GM12874 (cell line): Measurements from ENCODE around the gene NBEAL2.

Source experiments
- CTCF ChIP-seq: IDR thresholded peaks from 2 replicates; pipeline ENCODE4 v1.5.1; 2011; ENCODE audit warnings: low read depth, mild to moderate bottlenecking, control low read depth, low read length, moderate library complexity; ENCODE audit not compliant: insufficient read depth

Gene NBEAL2

DNA sequence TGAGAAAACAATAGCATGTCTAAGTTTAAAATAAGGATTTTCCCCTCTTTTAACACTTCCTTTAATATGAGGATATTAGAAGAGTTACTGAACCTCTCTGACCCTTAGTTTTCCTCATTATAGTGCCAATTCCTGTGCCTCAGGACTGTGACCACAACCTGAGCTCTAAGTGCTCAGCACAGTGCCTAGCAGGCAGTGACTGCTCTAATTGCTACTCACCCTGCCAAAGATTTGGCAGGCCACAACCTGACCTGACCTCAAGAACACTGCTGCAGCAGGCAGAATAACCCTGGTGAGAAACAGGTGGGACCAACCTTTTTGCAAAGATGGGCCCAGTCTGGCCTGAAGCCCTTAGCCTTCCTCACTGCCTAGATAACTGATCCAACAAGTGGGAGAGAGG, 35.7 kb downstream of the NBEAL2 start:
- TF ChIP-seq CTCF, result no peak

DNA sequence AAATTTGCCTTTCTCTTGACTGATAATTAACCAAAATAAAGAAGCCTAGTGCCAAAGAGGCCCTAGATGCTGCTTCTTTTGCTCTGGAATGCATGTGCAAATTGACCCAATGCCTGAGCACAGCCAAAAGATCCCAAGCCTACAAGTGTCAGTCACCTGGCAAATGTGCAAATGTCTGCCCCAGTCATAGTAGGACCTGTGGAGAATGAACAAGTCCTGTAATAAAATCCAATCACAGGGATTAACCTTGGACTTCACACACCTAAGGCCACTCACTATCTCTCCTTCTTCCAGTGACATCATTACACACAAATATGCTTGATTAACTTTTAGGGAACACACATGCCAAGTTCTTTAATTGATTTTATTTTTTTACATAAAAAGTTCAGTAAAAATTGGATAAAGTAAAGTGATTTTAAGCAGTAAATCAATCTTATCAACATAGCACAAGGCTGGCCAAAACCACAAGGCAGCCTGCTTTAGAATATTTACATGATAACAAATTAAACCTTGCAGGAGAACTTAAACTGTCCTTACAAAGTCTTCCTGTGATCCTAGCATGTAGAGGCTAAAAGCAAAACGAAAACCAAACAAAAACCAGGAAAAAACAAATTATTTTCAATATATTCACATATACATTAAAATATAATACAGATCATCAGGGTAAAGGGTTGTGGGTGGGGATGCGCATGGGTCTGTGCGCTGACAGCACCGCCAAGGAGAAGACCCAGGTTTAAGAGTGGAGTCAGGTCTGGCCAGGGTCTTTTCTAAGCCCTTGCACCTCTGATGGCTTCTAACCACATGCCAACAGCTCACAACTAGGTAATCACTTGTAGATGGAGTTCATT, 36.8 kb downstream of the NBEAL2 start:
- no peak for TF ChIP-seq CTCF

DNA sequence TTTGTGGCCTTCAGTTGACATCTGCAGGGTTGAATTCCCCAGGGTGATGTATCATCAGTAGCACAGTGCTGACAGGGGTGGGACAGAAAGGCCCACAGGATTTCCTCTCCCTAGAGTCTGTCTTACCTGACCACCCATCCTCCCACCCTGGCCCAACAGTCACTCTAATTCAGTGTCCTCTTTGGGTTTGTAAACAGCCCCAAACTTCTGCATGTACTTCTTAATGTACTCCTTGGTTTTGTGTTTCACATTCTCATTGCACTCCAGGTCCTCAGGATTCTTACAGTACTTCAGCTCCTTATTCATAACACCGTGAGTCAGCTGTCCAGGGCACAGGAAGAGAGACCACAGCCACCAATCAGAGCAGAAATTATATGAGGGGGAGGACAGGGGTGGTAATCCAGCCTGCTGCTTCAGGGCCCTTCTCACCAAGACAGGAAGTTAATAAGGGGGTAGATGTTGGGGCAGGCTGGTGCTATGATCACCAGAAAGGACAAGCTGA, 37.5 kb downstream of the NBEAL2 start:
- no peak for TF ChIP-seq CTCF

DNA sequence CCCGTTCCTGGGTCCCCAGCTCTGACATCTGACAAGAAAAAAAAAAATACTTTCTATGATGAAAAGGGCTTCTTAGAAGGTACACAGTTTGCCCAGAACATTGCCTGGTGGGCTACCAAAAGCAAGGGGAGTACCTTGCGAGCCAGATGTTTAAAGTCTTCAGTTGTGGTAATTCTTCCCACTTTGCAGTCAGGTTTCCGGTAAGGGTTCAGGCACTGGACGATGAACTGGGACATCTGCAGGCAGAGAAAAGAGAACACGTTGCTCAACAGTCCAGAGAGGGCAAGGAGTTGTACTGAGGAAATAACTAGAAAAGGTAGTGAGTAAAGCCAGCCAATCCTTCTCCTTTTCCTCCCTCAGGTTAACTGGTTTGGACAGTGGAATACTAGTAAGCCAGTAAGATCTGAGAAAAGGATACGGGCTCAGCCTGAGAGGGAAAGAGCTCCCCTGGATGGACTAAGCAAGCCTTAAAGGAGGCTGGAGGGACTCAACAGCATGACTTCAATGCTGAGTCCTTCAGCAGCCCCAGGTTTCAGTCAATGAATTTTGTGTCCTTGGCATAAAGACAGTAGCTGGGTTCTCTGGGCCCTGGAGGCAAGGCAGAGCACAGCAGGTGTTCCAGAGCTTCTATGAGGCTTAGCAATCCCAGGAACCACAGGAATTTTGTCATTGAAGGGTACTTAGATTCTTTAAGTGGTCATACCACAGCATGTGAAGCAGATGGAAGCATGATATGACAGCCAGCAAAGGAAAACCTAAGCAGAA, 38.2 kb downstream of the NBEAL2 start:
- TF ChIP-seq CTCF, result no peak

GRCh38 chr3:47018269-47018611, 38.8 kb downstream of the NBEAL2 start:
- TF ChIP-seq CTCF, result no peak

- no peak for TF ChIP-seq CTCF
These were observed 39.7 kb downstream of the NBEAL2 start for GRCh38 chr3:47019201-47019600.

- no peak for TF ChIP-seq CTCF
These were observed 40.8 kb downstream of the NBEAL2 start for GRCh38 chr3:47020311-47020710.
